ENCODE data around the gene PGM2L1. TPM values are rescaled to one million over a fixed set of nuclear protein-coding genes. Genes with fewer than 3 reads are reported as not detected.

Gene PGM2L1
- total and polyA plus RNA-seq, 2 of the 13 experiments (the other 11 are each of a cell fraction or from before 2014, with no cell fraction given) = 0.57 to 1.2 TPM

GRCh38 chr11:74388678-74389327 lies 9.4 kb downstream of the PGM2L1 start (continued):
- TF ChIP-seq ZNF142 (CRISPR knock-in tag; IDR thresholded peaks at IDR 0.05) = no peak
- no peak for TF ChIP-seq U2AF2 (IDR thresholded peaks at IDR 0.05; ENCODE audit: low read depth, low read length)
- no peak for TF ChIP-seq ASH2L (IDR thresholded peaks at IDR 0.05; ENCODE audit: insufficient read length, low read depth, low read length)
- no peak for TF ChIP-seq ZNF678 (CRISPR knock-in tag; IDR thresholded peaks at IDR 0.05)
- TF ChIP-seq NR2C2 (CRISPR knock-in tag; IDR thresholded peaks at IDR 0.05; ENCODE audit: borderline replicate concordance) = no peak
- TF ChIP-seq POLR2AphosphoS5 (IDR thresholded peaks at IDR 0.05; ENCODE audit: low read depth, low read length) = no peak
- TF ChIP-seq XBP1 (CRISPR knock-in tag; IDR thresholded peaks at IDR 0.05) = no peak
- TF ChIP-seq PHF8 (CRISPR knock-in tag; IDR thresholded peaks at IDR 0.05) = no peak
- TF ChIP-seq ZNF703 (CRISPR knock-in tag; IDR thresholded peaks at IDR 0.05; ENCODE audit: borderline replicate concordance) = no peak
- peak in 1 of 2 experiments; percentile 41; a peak in 1 of 4 replicates for TF ChIP-seq MAFK (conservative IDR thresholded peaks at IDR 0.05 in 1 of 2, IDR thresholded peaks at IDR 0.05 in 1 of 2; ENCODE audit: low read length in 2 of 2)
- TF ChIP-seq ERF (CRISPR knock-in tag; IDR thresholded peaks at IDR 0.05) = no peak
- no peak for TF ChIP-seq ZNF567 (CRISPR knock-in tag; IDR thresholded peaks at IDR 0.05; ENCODE audit: borderline replicate concordance)
- TF ChIP-seq MIXL1 (CRISPR knock-in tag; IDR thresholded peaks at IDR 0.05) = peak; percentile 99
- no peak for TF ChIP-seq MXI1 (IDR thresholded peaks at IDR 0.05; ENCODE audit: borderline replicate concordance, low read depth, low read length)
- TF ChIP-seq STAG1 (CRISPR knock-in tag; IDR thresholded peaks at IDR 0.05) = peak; percentile 57
- TF ChIP-seq SMC3 (IDR thresholded peaks at IDR 0.05; ENCODE audit: low read length) = peak; percentile 68; the same call in 1 of the 2 replicates
- no peak for TF ChIP-seq ZNF841 (CRISPR knock-in tag; IDR thresholded peaks at IDR 0.05; ENCODE audit: borderline replicate concordance)
- TF ChIP-seq ZNF441 (CRISPR knock-in tag; IDR thresholded peaks at IDR 0.05; ENCODE audit: borderline replicate concordance) = no peak
- no peak for TF ChIP-seq ZKSCAN8 (CRISPR knock-in tag; IDR thresholded peaks at IDR 0.05; ENCODE audit: borderline replicate concordance)
- TF ChIP-seq ZNF382 (CRISPR knock-in tag; IDR thresholded peaks at IDR 0.05; ENCODE audit: borderline replicate concordance) = no peak
